Measurements from ENCODE around the gene HRG.

Gene HRG

DNA sequence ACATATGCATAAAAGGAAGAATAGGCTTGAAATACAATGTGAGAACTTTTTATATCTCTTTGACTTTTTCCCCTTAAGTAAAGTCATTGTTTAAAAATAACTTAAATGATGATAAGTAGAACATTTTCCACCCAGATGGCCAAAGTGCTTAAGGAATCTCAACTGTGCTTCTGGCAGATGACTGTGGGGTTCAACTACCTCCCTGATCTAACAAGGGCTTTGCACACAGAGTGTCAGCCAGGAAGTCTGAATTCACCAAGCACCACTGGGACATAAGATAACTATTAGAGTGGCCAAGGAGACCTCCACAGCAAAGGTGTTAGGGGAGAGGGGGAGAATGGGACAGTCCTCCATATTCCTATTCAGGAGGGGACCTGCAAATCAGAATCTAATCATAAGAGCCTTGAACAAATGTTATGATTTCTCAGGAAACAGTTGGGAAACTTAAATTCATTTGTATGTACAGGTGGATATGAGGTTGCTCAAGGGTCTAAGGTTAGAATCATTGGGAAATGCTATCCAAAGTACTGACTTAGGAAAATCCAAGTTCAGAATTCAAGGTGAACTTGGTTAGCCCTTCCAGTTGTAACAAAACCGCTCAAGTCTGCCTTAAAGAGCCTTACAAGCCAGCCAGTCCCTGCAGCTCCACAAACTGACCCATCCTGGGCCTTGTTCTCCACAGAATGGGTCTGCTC, 25.9 kb upstream of the HRG start, which contains the start of gene FETUB:
FETUB (plus strand) TSS at position 622 of the 695 bp plus-strand sequence; CDS start at position 684, 62 bp downstream.
- no peak for DNase-seq

- no peak for DNase-seq
These were observed 25.4 kb upstream of the HRG start for GRCh38 chr3:186640473-186640818.

DNA sequence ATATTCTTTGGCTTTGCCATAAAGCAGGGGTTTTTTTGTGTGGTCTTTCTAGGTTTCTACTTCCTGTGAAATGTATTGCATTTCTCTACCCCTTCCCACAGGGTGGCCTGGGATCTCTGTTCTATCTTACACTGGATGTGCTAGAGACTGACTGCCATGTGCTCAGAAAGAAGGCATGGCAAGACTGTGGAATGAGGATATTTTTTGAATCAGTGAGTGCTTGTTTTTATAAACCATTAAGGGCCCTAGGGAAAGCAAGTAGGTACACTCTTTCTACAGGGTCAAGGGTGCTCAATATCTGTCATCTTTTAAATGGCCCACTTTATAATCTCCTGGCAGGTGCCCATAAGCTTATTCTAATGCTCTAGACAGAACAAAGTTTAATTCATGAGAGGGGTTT, 24.9 kb upstream of the HRG start:
- no peak for DNase-seq

GRCh38 chr3:186642014-186642413, 23.8 kb upstream of the HRG start:
- no peak for DNase-seq

- DNase-seq: no peak
These were observed 22.3 kb upstream of the HRG start for GRCh38 chr3:186643493-186643892.

- no peak for DNase-seq
These were observed 21.1 kb upstream of the HRG start for GRCh38 chr3:186644683-186645082.

- DNase-seq: no peak
These were observed 19.7 kb upstream of the HRG start for GRCh38 chr3:186646106-186646505.

DNA sequence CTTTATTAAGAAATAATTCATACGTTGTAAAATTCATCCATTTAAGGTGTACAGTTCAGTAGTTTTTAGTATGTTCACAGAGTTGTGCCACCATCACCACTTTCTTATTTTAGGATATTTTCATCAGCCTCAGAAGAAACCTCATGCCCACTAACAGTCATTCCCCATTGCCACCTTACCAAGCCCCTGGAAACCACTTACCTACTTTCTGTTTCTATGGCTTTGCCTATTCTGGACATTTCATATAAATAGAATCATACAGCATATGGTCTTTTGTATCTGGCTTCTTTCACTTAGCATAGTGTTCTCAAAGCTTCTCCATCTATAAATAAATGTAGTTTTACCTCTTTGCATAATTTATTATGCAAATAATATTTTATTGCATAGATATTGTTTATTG, 19.0 kb upstream of the HRG start:
- DNase-seq: no peak

DNA sequence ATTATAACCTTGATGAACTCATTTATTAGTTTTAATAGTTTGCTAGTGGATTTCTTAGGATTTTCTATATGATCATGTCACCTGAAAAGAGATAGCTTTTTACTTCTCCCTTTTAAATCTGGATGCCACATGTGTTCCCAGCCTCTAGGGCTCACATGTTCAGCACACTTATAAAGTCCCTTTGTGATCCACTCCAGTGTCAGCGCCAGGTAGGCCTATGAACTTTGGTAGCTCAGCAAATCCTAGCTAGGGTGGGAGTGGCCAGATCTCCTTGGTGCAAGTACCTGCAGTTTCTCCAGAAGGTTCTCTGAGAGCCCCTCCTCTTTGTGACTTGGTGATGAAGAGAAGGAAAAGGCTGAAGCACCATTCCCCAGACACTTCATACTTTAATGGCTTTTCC, 17.0 kb upstream of the HRG start:
- DNase-seq: no peak

DNA sequence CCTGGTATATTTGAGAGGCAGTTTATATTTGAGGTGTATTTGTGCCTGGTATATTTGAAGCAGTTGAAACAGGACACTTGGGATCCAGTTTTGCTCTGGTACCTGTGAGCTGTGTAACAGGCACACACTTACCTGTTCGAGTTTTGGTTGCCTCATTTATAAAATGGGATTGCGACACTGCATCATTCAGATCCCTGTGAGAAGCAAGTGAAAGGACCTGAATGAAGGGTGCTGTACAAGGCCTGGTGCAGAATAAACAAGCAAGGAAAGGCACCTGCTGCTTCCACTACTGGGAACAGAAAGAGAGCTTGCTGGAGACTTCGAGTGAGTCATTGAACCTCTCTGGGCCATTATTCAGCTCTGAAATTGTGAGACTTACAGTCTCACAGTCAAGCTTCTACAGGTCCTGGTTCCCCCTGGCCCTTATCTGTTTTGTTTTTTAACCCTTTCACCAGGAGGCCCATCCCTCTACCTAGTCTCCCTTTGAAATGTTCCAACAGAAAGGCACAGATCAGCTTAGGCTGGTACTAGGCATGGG, 14.1 kb upstream of the HRG start:
- DNase-seq: no peak

- no peak for DNase-seq
These were observed 12.6 kb upstream of the HRG start for GRCh38 chr3:186653080-186653707.

DNA sequence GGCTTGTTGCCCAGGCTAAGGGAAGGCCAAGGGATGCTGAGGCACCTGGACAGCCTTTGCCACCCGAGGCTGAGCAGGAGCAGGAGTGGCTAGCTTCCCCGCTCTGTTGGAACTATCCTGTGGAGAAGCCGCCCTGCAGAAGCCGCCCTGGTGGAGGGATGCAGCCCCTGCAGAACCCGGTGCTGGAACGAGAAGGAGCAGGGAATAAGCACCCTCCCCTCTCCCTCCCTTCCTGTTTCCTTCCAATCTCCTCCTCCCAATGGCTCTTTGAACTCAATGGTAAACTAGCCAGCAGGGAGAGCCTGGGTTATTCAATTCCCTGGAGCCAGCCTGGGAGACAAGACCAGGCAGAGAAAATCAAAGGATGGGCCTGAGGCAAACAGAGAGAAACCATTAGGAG, 11.8 kb upstream of the HRG start:
- no peak for DNase-seq

GRCh38 chr3:186663361-186664118, 2.3 kb upstream of the HRG start:
- DNase-seq: no peak

DNA sequence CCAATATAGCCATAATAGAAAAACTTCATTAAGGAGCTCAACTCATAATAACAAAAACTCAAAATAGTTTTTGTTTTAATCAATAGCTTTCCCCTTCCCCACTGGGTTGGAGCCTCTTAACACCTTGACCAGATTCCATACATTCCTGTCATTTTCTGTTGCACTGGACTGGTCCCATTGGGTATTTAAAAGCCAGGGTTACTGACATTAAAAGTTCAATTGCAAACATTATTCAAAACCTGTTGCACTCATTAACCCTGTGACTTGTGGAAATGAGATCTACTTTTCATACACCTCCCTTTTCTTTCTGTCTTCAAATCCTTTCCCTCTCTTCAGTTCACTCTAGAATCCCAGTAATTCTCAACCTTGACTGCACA, 1.7 kb upstream of the HRG start:
- no peak for DNase-seq

DNA sequence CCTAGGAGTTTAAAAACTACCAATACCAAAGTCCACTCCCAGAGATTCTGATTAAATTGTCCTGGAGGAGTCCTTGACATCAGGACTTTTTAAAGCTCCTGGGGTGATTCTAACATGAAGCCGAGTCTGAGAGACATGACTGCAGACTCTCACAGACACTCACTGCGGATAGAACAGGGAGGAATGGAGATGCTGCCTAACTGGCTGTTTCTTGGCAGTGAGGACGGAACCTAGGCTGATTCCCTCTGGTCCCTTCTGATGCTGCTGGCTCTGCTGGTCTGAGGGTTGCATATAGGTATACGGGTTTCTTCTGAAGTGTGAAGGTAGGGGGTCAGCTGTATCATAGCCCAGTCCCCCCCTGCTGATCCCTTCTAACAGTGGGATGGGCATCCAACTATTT, 1.3 kb upstream of the HRG start:
- no peak for DNase-seq

GRCh38 chr3:186668426-186668825, 2.6 kb downstream of the HRG start:
- no peak for DNase-seq

GRCh38 chr3:186669378-186670084, 3.7 kb downstream of the HRG start:
- DNase-seq: no peak

- DNase-seq: no peak
These were observed 4.3 kb downstream of the HRG start for GRCh38 chr3:186670155-186670554.

GRCh38 chr3:186671051-186671450, 5.2 kb downstream of the HRG start:
- DNase-seq: no peak

DNA sequence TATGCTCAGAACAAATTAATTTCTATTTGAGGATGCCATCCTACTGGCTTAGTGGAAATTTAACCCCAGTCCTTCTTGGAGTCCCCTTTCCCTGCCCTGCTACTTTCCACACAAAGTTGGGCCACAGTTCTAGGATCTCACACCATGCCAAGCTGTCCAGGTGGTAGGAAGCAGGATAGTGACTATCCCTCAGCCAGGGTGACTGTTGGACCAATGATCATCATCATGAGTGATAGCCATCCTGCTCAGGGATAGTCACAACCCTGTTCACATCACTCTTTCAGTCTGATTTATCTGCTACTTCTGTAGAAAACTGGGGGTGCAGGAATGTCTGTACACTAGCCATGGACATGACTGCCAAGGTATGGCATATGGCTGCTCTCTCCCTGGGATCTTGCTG, 12.8 kb downstream of the HRG start:
- no peak for DNase-seq

DNA sequence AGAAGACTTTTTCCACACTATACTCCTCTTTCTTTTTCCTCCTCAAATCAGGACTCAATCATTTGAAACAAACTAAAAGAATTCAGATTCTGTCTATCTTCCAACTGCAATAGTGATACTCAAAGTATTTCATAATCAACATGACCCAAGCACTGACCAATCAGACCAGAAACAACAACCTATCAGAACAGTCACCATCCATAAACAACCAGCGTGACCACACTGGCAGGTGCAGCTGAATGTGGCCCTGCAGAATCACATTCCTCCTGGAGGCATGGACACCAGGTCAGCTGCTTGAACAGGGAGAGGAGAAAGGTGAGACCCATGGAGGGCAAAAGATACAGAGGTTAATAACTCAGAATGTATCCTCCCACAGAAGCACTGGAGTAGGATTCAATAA, 13.3 kb downstream of the HRG start:
- no peak for DNase-seq

DNA sequence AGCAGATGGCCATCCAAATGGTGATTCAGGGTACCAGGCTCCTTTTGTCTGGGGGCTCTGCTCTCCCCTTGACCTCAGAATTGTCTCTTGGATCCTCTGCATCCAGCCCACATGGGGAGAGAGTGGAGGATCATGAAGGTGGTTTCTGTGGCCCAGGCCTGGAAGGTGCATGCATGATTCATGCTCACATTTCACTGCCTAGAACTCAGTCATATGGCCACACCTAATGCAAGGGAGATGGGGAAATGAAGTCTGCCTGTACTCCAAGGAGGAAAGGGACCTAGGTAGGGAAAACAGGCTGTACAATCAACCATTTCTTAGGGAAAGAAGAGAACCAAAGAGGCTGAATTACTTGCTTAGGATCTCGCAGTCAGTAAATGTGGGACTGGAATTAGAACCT, 15.1 kb downstream of the HRG start:
- no peak for DNase-seq

GRCh38 chr3:186682812-186683211, 17.0 kb downstream of the HRG start:
- no peak for DNase-seq
